SK-N-SH (cell line): ENCODE measurements around the gene SNED1. TPM values are rescaled to one million over a fixed set of nuclear protein-coding genes. Genes with fewer than 3 reads are reported as not detected.

Experiments
- CTCF ChIA-PET: fragments of 300-600, 350-600 bp; formaldehyde crosslinking; extraction: SDS; loops from one replicate; lab custom pipeline; 2021; lab: Yijun Ruan, JAX
- POLR2A ChIA-PET: fragments of 350-600 bp; sonication (Branson Sonifier 250); formaldehyde crosslinking; extraction: SDS; loops from one replicate; lab custom pipeline; 2020; ENCODE audit warnings: antibody characterized with exemption, inconsistent platforms; lab: Yijun Ruan, JAX
- DNase-seq: peaks from one replicate; pipeline ENCODE4 v3.0.0; 2012
- H2AFZ ChIP-seq: fragments of 200-600 bp; sonication (generic); 2 replicates; pipeline ENCODE4 v1.8.1; 2016; ENCODE audit warnings: antibody characterized with exemption, mild to moderate bottlenecking, low read depth
- H3F3A ChIP-seq: fragments of 200-600 bp; sonication (generic); replicated peaks from 2 replicates; pipeline ENCODE3; 2016; ENCODE audit warnings: antibody characterized with exemption, mild to moderate bottlenecking; ENCODE audit not compliant: insufficient read depth
- H3K27ac ChIP-seq, 2 experiments: fragments of 200-500 bp in 1 of 2; fragments of 200-600 bp in 1 of 2; sonication (Bioruptor generic) in 1 of 2; sonication (generic), shearing (Covaris generic) in 1 of 2; 2 replicates each; pipeline versions ENCODE4 v1.5.1 to v1.6.1; 2014 to 2016; ENCODE audit warnings: low read depth in 2 of 2, inconsistent platforms in 1 of 2, low read length in 1 of 2, mild to moderate bottlenecking in 1 of 2, mixed read lengths in 1 of 2
- H3K27me3 ChIP-seq: fragments of 200-600 bp; sonication (generic), shearing (Covaris generic); 2 replicates; pipeline ENCODE4 v1.6.1; 2016; ENCODE audit warnings: mixed run types; ENCODE audit not compliant: insufficient read depth
- H3K36me3 ChIP-seq, 2 experiments: fragments of 200-500 bp in 1 of 2; fragments of 200-600 bp in 1 of 2; sonication (Bioruptor generic) in 1 of 2; sonication (generic) in 1 of 2; replicated peaks in 1 of 2; 2 replicates each; pipeline versions ENCODE3 to v1.5.1; 2014 to 2016; ENCODE audit warnings: low read length in 1 of 2, mild to moderate bottlenecking in 1 of 2; ENCODE audit not compliant: insufficient read depth in 2 of 2, control insufficient read depth in 1 of 2
- H3K4me1 ChIP-seq, 2 experiments: fragments of 200-500 bp in 1 of 2; fragments of 200-600 bp in 1 of 2; sonication (Bioruptor generic) in 1 of 2; sonication (generic), shearing (Covaris generic) in 1 of 2; 2 replicates each; pipeline versions ENCODE4 v1.5.1 to v1.6.1; 2014 to 2016; ENCODE audit warnings: low read depth in 1 of 2, low read length in 1 of 2, mixed run types in 1 of 2; ENCODE audit not compliant: insufficient read depth in 2 of 2, control insufficient read depth in 1 of 2
- H3K4me2 ChIP-seq: fragments of 200-600 bp; sonication (generic), shearing (Covaris generic); 2 replicates; pipeline ENCODE4 v1.6.1; 2017; ENCODE audit warnings: mixed run types
- H3K4me3 ChIP-seq, 2 experiments: fragments of 200-500 bp in 1 of 2; fragments of 200-600 bp in 1 of 2; sonication (Bioruptor generic) in 1 of 2; sonication (generic), shearing (Covaris generic) in 1 of 2; 2 replicates each; pipeline versions ENCODE4 v1.5.1 to v1.8.1; 2014 to 2016; ENCODE audit warnings: low read depth in 2 of 2, inconsistent platforms in 1 of 2, low read length in 1 of 2, mild to moderate bottlenecking in 1 of 2, mixed read lengths in 1 of 2, moderate library complexity in 1 of 2
- H3K79me2 ChIP-seq: fragments of 200-600 bp; sonication (generic); 2 replicates; pipeline ENCODE4 v1.8.1; 2017; ENCODE audit warnings: mild to moderate bottlenecking; ENCODE audit not compliant: insufficient read depth
- H3K9ac ChIP-seq: fragments of 200-600 bp; sonication (generic); 2 replicates; pipeline ENCODE4 v1.6.1; 2017; ENCODE audit warnings: mixed run types
- H3K9me2 ChIP-seq: fragments of 200-600 bp; sonication (generic); 2 replicates; pipeline ENCODE4 v1.6.1; 2017; ENCODE audit warnings: mixed run types
- H3K9me3 ChIP-seq: fragments of 200-600 bp; sonication (generic); 2 replicates; pipeline ENCODE4 v1.6.1; 2017; ENCODE audit warnings: mixed run types, mild to moderate bottlenecking, moderate library complexity
- H4K20me1 ChIP-seq: fragments of 200-600 bp; sonication (generic); 2 replicates; pipeline ENCODE4 v1.6.1; 2017; ENCODE audit warnings: mild to moderate bottlenecking, mixed run types; ENCODE audit not compliant: insufficient read depth
- CHD2 ChIP-seq: fragments of 150-350 bp; IDR thresholded peaks from 2 replicates; pipeline ENCODE4 v1.6.1; 2018; ENCODE audit warnings: low read length; ENCODE audit not compliant: partially characterized antibody
- ELF1 ChIP-seq: IDR thresholded peaks from 2 replicates; pipeline ENCODE4 v1.4.0; 2012
- EP300 ChIP-seq, 2 experiments: IDR thresholded peaks; 2 replicates each; pipeline versions ENCODE4 v1.4.0 to v1.6.1; 2012; ENCODE audit warnings: borderline replicate concordance in 1 of 2, low read depth in 1 of 2, low read length in 1 of 2
- FOSL2 ChIP-seq: IDR thresholded peaks from 2 replicates; pipeline ENCODE4 v1.4.0; 2012; ENCODE audit warnings: low read depth, mild to moderate bottlenecking, moderate library complexity, borderline replicate concordance
- GABPA ChIP-seq: IDR thresholded peaks from 2 replicates; pipeline ENCODE4 v1.4.0; 2012; ENCODE audit warnings: low read depth, mild to moderate bottlenecking
- GATA2 ChIP-seq: sonication (generic); formaldehyde crosslinking; IDR thresholded peaks from 2 replicates; pipeline ENCODE4 v1.5.0; 2020; ENCODE audit warnings: mild to moderate bottlenecking, missing genetic modification reagents
- IRF3 ChIP-seq: fragments of 150-350 bp; IDR thresholded peaks from 2 replicates; pipeline ENCODE4 v1.6.1; 2016; ENCODE audit warnings: mild to moderate bottlenecking, low read depth, low read length
- MEF2A ChIP-seq: IDR thresholded peaks from 2 replicates; pipeline ENCODE4 v1.4.0; 2012; ENCODE audit warnings: low read depth, borderline replicate concordance
- MXI1 ChIP-seq: IDR thresholded peaks from 2 replicates; pipeline ENCODE4 v1.6.1; 2012; ENCODE audit warnings: mild to moderate bottlenecking, low read depth, low read length, improper control_type of control experiment
- NRF1 ChIP-seq: IDR thresholded peaks from 2 replicates; pipeline ENCODE4 v1.6.1; 2012; ENCODE audit warnings: low read depth, mild to moderate bottlenecking, low read length
- POLR2AphosphoS5 ChIP-seq: IDR thresholded peaks from 2 replicates; pipeline ENCODE4 v1.6.1; 2012; ENCODE audit warnings: low read depth, low read length
- RAD21 ChIP-seq: IDR thresholded peaks from 2 replicates; pipeline ENCODE4 v1.6.1; 2012; ENCODE audit warnings: mild to moderate bottlenecking, low read length
- RXRA ChIP-seq: IDR thresholded peaks from 2 replicates; pipeline ENCODE4 v1.4.0; 2012; ENCODE audit warnings: low read depth, mild to moderate bottlenecking, borderline replicate concordance
- SMC3 ChIP-seq: IDR thresholded peaks from 2 replicates; pipeline ENCODE4 v1.6.1; 2012; ENCODE audit warnings: low read depth, low read length, improper control_type of control experiment
- TEAD4 ChIP-seq: IDR thresholded peaks from 2 replicates; pipeline ENCODE4 v1.4.0; 2012; ENCODE audit warnings: mild to moderate bottlenecking, borderline replicate concordance; ENCODE audit not compliant: insufficient read depth
- YY1 ChIP-seq: IDR thresholded peaks from 2 replicates; pipeline ENCODE4 v1.4.0; 2012; ENCODE audit warnings: low read depth, mild to moderate bottlenecking
- WGBS: methylation state at CpG from one replicate; pipeline ENCODE4 v1.1.6; 2017; ENCODE audit warnings: low lambda C conversion rate; 5-methylcytosine and 5-hydroxymethylcytosine counted together
- polyA plus RNA-seq, 3 experiments: library from polyadenylated mRNA; depleted of rRNA; stranded (reverse); fragments of >200 nt; gene quantifications; 2 replicates each; pipeline ENCODE4 v1.2.3, GENCODE V29; 2012
- TF ChIP-seq, protein P1 (sequence below): IDR thresholded peaks from 2 replicates; pipeline ENCODE4 v1.4.0; 2012; ENCODE audit warnings: low read depth, borderline replicate concordance
- TF ChIP-seq, protein P2 (sequence below): IDR thresholded peaks from 2 replicates; pipeline ENCODE4 v1.6.1; 2012; ENCODE audit warnings: mild to moderate bottlenecking, low read depth, low read length, moderate library complexity
- TF ChIP-seq, protein P3 (sequence below): IDR thresholded peaks from 2 replicates; pipeline ENCODE4 v1.4.0; 2012; ENCODE audit warnings: low read depth

The SNED1 gene
- polyA plus RNA-seq, 1 of the 3 experiments (the other 2 are of a cell fraction): 0.03 TPM

GRCh38 chr2:241122376-241123002 is 124.1 kb downstream of the SNED1 start:
- 92% methylated on average over 12 of the region's 19 CpGs for WGBS
- CTCF ChIA-PET: no interaction called here
- H3K27ac ChIP-seq: no peak overlapping the region
- no peaks in the 10 kb centered on the region for H3K4me1 ChIP-seq
- no peak for DNase-seq
- H3K79me2 ChIP-seq: no peaks in the 10 kb centered on the region
- peaks cover 5% of the 10 kb centered on the region for H3F3A ChIP-seq
- H3K27me3 ChIP-seq: no peaks in the 10 kb centered on the region
- no peaks in the 10 kb centered on the region for H4K20me1 ChIP-seq
- no peak overlapping the region for H3K4me3 ChIP-seq
- H3K36me3 ChIP-seq: peaks cover 12 to 16% of the 10 kb centered on the region in 2 experiments
- no peaks in the 10 kb centered on the region for H3K9me2 ChIP-seq
- POLR2A ChIA-PET: no interaction called here
- no peak overlapping the region for H2AFZ ChIP-seq
- TF ChIP-seq TEAD4 (no peak), FOSL2 (no peak), RXRA (no peak), GATA2 (no peak), YY1 (no peak), EP300 (IDR thresholded peaks at IDR 0.05; ENCODE audit: borderline replicate concordance in 1 of 2, low read depth in 1 of 2, low read length in 1 of 2) (no peak), NRF1 (no peak), MXI1 (no peak), GABPA (no peak), ELF1 (no peak), MEF2A (no peak), SMC3 (no peak), CHD2 (no peak), RAD21 (no peak), POLR2AphosphoS5 (no peak), IRF3 (no peak)
- TF ChIP-seq, protein P1, sequence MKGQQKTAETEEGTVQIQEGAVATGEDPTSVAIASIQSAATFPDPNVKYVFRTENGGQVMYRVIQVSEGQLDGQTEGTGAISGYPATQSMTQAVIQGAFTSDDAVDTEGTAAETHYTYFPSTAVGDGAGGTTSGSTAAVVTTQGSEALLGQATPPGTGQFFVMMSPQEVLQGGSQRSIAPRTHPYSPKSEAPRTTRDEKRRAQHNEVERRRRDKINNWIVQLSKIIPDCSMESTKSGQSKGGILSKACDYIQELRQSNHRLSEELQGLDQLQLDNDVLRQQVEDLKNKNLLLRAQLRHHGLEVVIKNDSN: no peak
- TF ChIP-seq, protein P2, sequence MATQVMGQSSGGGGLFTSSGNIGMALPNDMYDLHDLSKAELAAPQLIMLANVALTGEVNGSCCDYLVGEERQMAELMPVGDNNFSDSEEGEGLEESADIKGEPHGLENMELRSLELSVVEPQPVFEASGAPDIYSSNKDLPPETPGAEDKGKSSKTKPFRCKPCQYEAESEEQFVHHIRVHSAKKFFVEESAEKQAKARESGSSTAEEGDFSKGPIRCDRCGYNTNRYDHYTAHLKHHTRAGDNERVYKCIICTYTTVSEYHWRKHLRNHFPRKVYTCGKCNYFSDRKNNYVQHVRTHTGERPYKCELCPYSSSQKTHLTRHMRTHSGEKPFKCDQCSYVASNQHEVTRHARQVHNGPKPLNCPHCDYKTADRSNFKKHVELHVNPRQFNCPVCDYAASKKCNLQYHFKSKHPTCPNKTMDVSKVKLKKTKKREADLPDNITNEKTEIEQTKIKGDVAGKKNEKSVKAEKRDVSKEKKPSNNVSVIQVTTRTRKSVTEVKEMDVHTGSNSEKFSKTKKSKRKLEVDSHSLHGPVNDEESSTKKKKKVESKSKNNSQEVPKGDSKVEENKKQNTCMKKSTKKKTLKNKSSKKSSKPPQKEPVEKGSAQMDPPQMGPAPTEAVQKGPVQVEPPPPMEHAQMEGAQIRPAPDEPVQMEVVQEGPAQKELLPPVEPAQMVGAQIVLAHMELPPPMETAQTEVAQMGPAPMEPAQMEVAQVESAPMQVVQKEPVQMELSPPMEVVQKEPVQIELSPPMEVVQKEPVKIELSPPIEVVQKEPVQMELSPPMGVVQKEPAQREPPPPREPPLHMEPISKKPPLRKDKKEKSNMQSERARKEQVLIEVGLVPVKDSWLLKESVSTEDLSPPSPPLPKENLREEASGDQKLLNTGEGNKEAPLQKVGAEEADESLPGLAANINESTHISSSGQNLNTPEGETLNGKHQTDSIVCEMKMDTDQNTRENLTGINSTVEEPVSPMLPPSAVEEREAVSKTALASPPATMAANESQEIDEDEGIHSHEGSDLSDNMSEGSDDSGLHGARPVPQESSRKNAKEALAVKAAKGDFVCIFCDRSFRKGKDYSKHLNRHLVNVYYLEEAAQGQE: no peak
- TF ChIP-seq, protein P3, sequence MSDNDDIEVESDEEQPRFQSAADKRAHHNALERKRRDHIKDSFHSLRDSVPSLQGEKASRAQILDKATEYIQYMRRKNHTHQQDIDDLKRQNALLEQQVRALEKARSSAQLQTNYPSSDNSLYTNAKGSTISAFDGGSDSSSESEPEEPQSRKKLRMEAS: no peak
- no peak overlapping the region for H3K9ac ChIP-seq
- no peak overlapping the region for H3K4me2 ChIP-seq
- H3K9me3 ChIP-seq: no peaks in the 10 kb centered on the region; the same call in 1 of the 2 replicates
